Measurements from ENCODE around the gene TOPAZ1.

GRCh38 chr3:44235604-44236484 is 5.8 kb upstream of the TOPAZ1 start:
- TF ChIP-seq CTCF (IDR thresholded peaks at IDR 0.05) (peak; percentile 43 to 78 (median 74)), POLR2A (IDR thresholded peaks at IDR 0.05) (no peak)

Data from right lobe of liver (tissue), 4 donors.